ENCODE measurements around the gene SMYD2.
"Not testable (repeated sequence)": the region's sequence is repeated elsewhere in the genome, so short reads cannot be mapped to it uniquely, and the experiment has no call there.

The SMYD2 gene

GRCh38 chr1:214271995-214272731 lies 8.8 kb upstream of the SMYD2 start:
- no peak for DNase-seq (ENCODE audit: low read depth in 2 of 2)

GRCh38 chr1:214272964-214273533 lies 7.9 kb upstream of the SMYD2 start:
- DNase-seq (ENCODE audit: low read depth in 2 of 2) = no peak

DNA sequence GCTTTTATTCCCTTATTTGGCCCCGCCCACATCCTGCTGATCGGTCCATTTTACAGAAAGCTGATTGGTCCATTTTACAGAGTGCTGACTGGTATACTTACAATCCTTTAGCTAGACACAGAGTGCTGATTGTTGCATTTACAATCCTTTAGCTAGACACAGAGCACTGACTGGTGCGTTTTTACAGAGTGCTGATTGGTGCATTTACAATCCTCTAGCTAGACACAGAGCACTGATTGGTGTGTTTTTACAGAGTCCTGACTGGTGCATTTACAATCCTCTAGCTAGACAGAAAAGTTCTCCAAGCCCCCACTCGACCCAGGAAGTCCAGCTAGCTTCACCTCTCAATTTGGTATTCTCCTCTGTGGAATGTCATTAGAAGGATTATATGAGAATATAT lies 5.3 kb upstream of the SMYD2 start:
- DNase-seq (ENCODE audit: low read depth in 2 of 2) = not testable (repeated sequence)

DNA sequence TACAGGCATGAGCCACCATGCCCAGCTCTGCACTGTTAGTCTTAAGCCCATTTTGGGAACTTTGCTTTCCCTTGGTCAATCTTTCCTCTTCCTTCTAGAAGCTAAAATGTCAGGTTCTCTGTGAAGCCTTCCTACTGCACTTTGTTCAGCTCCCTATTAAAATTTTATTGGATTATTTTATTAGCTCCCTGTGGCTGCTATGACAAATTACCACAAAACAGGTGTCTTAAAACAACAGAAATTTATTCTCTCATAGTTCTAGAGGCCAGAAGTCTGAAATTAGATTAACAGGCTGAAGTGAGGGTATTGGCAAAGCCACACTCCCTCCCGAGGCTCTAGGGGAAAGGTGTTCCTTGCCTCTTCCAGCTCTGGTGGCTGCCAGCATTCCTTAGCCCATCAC lies 4.2 kb upstream of the SMYD2 start:
- DNase-seq (ENCODE audit: low read depth in 2 of 2) = no peak

DNA sequence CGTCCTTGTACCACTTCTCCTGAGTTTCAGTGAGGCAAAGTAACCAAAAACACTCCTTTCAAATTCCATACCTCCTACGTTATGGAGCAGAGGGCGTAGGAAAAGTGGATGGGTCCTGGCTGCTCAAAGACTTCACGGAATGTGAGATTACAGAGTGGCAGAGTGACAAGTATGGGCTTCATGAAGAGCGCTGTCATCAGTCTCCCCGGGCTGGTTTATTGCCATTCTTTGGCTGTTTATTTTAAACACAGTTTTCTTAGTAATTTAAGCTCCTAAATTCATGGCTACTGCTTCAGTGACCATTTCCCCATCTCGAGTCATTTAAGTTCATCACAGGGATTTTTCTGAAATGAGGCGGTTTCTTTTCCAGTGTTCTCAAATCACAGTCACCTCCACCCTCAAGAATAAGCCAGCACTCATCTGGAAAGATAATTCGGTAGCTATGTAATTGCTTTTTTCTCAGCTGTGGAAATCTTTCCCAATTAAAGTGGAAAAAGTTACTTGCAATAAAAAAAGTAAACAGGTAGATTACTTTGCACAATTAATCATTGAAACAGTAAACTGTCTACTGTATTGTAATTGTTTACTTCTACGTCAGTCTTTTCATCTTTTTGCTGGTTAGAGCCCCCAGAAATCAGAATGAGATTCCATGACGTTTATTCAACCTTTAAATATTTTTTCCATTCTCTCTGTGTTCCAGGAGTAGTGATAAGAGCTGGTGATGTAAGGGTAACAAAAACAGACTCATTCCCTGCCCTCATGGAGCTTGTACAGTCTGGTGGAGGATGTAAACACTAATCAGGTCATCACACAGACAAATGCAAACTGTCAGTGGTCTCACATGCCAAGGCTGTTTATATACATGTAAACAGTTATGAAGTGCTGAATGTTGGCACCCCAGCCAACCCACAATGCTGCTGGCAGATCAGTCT lies 3.0 kb upstream of the SMYD2 start:
- no peak for DNase-seq (ENCODE audit: low read depth in 2 of 2)

- DNase-seq (ENCODE audit: low read depth in 2 of 2) = no peak
Measured at GRCh38 chr1:214280386-214281020, 456 bp upstream of the SMYD2 start.

GRCh38 chr1:214281720-214282629 lies 1.0 kb downstream of the SMYD2 start:
- DNase-seq (ENCODE audit: low read depth in 2 of 2) = no peak

DNA sequence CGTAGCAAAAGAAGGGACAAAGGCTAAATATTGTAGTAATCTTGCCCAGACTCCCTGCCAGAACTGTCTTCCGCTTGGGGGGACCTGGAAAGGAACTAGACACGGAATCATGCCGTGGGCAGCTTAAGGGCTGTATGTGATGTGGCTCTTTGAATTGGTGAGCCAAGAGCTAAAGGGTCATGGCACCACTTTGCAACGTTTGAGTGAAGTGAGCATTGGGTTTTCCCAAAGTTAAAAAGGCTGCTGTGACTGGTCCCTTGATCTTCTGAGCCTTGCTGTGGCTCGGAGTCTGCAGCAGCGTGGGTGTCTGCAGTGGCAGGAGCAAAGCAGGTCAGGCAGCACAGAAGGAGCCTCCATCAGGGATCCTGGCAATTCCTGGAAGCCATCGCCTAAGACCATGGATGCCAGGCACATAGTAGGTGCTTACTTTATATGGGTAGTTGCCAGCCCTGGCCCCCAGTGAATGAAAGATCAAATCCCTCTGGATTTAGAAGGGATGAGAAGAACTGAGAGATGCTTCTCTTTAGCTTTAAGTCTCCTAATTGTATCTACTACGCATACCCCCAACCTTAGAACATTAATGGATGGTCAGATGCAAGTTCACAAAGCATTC lies 1.8 kb downstream of the SMYD2 start:
- DNase-seq (ENCODE audit: low read depth in 2 of 2) = no peak

- DNase-seq (ENCODE audit: low read depth in 2 of 2) = no peak
Measured at GRCh38 chr1:214285610-214286440, 4.9 kb downstream of the SMYD2 start.

- DNase-seq (ENCODE audit: low read depth in 2 of 2) = no peak
Measured at GRCh38 chr1:214287884-214288283, 6.9 kb downstream of the SMYD2 start.

DNA sequence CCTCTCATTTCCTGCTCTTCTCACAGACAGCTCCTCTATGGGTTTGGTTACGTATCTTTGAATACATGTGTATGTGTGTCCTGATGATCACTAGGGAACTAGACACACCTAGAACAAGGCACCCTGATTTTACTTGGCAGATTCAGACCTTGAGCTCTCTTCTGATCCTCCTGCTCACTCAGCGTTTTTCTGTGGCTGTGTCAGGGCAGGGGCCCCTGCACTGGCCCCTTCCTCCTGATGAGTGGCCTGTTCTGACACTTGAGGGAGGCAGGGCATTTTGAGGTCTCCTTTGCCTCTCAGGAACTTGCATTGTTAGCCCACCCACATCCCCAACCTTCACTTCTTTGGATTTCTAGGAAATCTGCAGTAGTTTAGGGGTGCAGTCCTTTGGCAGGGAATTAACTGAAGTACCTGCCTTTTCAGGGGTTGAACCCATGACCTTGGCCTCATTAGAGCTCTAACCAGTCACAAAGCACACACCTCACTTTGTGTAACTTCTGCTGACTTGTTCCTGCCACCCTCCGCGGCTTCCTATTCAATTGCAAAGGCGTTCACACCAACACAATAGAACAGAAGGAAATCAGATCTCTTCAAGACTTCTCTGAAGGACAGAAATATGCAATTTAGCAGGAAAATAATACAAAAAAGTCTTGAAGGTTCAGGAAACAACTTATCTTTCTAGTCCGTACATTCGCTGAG lies 8.8 kb downstream of the SMYD2 start:
- DNase-seq (ENCODE audit: low read depth in 2 of 2) = no peak

DNA sequence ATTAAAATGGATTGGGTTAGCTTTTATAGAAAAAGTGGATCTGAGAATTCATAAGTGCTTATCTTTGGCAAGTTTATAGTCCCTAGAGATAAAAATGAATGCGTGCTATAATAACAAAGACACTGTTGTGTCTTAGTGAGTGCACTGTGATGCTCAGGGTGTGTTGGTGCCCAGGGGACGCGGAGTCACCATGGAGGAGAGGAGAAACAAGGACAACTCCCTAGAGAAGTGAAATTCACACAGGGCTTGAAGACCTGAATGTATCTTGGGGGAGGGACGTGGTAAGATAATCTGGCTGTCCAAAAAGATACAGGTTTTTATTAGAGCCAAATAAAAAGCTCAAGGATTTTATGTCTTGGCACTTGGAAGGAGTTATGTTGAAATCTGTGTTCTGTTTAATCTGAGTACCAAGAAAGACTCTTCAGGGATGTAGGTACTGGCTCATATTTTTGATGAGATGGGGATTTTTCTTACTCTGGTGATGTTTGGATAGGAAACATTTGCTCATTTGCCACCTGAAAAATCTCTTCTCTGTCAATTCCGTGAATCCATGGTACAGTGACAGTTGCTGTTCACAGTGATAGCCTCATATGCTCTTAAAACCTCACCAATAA lies 9.6 kb downstream of the SMYD2 start:
- DNase-seq (ENCODE audit: low read depth in 2 of 2) = no peak

DNA sequence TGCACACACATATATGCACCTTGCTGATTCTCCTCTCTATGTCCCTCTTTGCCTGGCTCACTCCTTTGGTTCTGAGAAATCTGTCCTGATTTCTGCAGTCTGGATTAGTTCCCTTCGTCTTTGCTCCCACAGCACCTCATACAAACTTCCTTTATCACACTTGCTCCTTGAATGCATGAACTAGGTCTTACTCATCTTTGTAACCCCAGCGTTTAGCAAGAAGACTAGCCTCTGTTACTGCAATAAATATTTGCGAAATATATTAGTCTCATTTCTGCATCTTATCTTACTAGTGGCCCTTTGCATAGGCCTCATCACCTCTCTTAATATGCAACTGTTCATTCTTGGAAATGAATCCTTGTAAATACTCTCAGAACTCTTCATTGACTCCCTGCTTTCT lies 11.4 kb downstream of the SMYD2 start:
- DNase-seq (ENCODE audit: low read depth in 2 of 2) = no peak

DNA sequence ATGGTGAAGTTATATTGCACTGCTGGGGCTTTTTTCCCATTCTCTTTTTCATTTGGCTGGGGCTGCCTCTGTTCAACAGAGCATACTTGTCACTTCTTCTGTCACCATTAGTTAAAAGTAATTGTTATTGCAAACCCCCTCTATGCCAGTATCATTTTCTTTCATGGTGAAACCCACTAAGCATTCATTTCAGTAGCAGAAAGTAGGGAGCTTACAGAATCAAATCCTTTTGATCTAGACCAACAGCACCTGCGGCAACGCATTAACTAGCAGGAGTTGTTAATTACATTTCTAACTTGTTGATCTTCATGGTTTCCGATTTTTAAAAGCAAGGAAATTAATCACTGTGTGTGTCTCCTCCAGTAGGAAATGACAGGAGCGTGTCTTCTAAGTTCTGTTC lies 15.0 kb downstream of the SMYD2 start:
- no peak for DNase-seq (ENCODE audit: low read depth in 2 of 2)

DNA sequence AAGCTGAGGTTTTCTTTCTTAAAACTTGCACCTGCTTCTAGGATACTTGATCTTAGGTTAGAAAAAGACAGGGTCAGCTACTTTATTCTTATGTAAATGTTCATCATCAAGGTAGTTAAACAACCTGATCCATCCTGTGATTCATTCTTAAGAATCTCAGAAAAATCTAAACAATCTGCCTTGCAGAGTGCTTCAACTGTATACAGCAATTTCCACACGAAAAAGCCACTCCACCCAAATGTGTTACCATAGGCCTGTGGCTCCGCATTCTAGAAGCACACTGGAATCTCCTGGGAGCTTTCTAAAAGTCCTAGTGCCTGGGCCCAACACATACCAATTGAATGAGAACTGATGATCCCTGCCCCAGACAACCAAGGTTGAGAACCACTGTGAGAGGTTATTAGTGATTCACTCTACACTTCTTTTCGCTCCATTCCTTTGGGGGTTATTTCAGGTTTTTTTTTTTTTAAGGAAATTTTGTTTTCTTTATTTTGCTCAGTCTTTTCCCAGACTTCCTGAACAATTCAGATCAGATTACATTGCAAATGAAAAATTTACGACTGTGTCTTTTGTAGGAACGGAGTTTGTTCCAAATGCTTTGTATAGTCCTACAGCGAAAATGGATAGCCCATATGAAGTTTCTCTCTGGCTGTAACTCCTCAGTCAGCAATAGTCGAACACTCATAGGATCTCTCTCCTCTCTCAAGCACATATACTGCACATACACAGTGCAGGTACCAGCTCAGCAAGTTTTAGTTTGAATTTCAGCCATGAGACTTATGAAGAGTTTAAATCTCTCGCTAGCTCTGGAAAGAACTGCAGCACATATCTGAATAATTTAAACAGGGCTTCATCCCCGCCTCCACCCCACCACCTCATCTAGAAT lies 16.1 kb downstream of the SMYD2 start:
- DNase-seq (ENCODE audit: low read depth in 2 of 2) = no peak

DNA sequence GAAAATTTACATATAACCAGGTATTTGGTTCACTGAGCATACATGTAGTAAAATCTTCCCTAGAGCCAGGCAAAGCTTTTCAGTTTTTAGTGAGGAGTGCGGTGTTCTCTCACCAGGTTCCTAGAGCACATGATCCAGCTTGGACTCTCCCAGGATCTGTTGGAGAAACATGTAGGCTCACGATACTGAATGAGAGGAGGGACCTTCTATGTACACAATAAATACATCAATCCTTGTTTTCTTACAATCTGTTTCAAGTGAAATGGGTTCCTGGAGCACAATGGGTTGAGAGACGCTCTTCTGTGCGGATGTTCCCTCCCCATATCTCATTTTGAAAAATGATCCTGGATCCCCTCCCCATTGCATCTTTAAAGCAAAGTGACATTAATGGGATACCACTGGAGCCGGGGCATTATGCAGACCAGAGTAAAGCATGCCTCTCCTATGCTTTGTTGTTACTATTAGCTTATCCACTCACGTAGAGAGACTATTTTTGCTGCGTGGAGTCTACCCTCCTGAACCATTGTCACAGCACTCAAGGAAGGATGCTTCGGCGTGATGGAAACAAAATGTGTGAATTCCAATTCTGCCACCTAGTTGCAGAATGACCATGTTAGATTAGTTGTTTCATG lies 19.3 kb downstream of the SMYD2 start:
- DNase-seq (ENCODE audit: low read depth in 2 of 2) = no peak

DNA sequence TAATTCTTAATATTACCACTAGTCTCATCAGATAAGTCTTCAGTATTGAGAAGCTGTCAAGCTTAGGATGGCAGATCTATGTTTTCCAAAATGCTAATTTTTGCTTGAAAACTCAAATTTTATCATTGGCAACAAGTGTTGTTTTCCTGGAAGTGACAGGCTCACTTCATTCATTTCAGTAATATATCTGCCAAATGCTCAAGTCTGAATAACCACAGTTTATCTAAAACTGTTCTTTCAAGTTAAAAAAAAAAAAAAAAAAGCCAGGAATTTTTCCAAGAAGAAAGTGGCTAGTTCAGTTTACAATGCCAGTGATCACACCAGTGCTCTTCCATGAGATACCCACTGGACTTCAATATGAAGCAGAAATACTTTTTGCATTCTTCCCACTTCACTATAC lies 20.6 kb downstream of the SMYD2 start:
- DNase-seq (ENCODE audit: low read depth in 2 of 2) = no peak

Data from stimulated activated CD8-positive, alpha-beta memory T cell treated with anti-CD3 and anti-CD28 coated beads, Interleukin-15, amount 100 ng/mL, for 48 hours (primary cell).